Cerebellar cortex (tissue), 1 donor: ENCODE results near the gene AKR1C3.
"Not testable (repeated sequence)": the region's sequence is repeated elsewhere in the genome, so short reads cannot be mapped to it uniquely, and the experiment has no call there.

Source experiments
- DNase-seq: peaks from one replicate; pipeline ENCODE4 v3.0.0-alpha.2; 2015; ENCODE audit warnings: low spot score

Gene AKR1C3

DNA sequence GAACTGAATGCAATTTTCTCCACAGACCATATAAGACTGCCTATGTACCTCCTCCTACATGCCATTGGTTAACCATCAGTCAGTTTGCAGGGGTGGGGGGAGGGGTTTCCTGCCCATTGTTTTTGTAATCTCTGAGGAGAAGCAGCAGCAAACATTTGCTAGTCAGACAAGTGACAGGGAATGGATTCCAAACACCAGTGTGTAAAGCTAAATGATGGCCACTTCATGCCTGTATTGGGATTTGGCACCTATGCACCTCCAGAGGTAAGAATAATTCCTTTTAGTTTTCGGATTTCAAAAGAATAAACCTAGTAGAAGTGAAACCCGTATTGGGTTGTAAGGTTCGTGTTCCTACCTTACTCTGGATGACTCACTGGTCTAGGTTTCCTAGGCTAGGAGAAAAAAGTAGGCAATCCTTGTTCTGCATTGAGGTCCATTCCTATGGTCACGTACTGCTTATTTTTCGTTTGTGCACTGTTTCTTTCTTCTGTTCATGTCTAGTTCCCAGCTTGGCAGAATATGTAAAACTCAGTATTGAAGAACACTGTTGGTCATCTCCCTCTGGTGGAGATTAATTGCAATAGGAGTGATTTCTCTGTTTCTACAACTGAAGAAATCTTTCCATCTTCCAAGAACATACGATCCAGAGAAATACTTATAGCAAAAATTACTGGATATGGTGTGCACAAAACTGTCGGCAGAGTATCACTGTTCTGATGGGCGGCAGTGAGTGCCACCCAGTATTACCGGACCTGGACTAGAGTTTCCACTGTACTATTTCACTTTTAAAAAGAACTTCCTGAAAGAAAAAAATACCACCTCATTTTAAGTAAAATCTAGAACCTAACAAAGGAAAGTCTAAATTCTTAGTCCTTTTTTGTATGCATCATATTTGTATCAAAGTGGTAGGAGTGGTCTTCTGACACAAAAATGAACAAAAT lies at the start of gene AKR1C3:
TSS of gene AKR1C3 (plus strand) at position 150 of the 941 bp plus-strand sequence. CDS start at position 181, 31 bp downstream.
- DNase-seq: peak; percentile 15

GRCh38 chr10:5045095-5045494 lies 49.1 kb upstream of the AKR1C3 start:
- no peak for DNase-seq

DNA sequence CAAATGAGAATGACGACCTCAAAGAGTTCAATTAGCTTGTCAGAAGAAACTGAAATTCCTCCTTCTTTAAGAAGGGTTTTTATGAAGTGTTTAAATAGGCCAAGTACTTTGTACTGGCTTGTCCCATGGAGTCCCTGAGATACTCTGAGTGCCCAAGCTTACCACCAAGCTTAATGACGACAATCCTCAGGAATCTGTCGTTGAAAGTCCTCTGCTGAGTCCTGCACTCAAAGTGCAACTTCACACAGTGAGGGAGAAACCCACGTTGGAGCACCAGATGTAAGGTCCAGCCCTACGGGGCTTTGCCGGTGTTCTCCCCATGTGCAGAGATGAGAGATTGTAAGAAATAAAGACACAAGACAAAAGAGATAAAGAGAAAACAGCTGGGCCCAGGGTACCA lies 47.8 kb upstream of the AKR1C3 start:
- DNase-seq: no peak

- DNase-seq: not testable (repeated sequence)
Observed at GRCh38 chr10:5047055-5047454, 47.2 kb upstream of the AKR1C3 start.

DNA sequence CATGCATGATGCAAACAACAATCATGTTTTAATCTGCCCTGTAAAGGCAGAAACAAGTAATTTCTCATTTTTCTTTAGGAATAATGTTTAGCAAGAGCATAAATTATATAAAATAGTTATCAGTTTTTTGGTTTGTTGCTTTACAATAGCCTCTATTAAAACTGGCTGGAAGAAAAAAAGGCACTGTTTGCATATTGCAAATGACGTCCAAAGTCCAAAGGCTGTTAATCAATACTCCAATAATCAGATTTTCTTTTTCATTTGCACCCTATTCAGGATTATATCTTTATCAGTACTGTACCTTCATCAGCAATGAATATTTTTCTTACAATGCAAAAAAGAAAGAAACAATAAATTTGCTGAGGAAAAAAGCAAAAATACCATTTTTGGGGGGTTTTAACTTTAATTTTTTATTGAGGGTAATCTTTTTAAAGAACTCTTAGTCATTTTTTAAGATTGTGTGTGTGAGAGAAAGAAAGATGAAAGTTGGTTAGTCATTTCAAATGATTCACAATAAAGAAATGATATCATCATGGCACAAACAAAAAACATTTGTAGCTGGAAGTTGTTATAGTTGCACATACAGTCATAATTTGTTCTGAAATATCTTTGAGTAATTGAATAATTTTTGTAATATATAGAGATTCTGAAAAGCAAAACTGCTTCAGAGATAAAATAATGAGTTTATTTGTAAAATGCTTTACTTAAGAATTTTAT lies 46.1 kb upstream of the AKR1C3 start:
- no peak for DNase-seq

GRCh38 chr10:5052951-5053500 lies 41.2 kb upstream of the AKR1C3 start:
- DNase-seq: not testable (repeated sequence)

- DNase-seq: not testable (repeated sequence)
Observed at GRCh38 chr10:5054831-5055230, 39.4 kb upstream of the AKR1C3 start.

- DNase-seq: not testable (repeated sequence)
Observed at GRCh38 chr10:5059267-5059666, 34.9 kb upstream of the AKR1C3 start.

- DNase-seq: not testable (repeated sequence)
Observed at GRCh38 chr10:5060791-5061190, 33.4 kb upstream of the AKR1C3 start.

GRCh38 chr10:5064656-5065055 lies 29.6 kb upstream of the AKR1C3 start:
- no peak for DNase-seq

- DNase-seq: no peak
Observed at GRCh38 chr10:5068274-5068984, 25.8 kb upstream of the AKR1C3 start.

- no peak for DNase-seq
Observed at GRCh38 chr10:5070648-5071410, 23.4 kb upstream of the AKR1C3 start.

DNA sequence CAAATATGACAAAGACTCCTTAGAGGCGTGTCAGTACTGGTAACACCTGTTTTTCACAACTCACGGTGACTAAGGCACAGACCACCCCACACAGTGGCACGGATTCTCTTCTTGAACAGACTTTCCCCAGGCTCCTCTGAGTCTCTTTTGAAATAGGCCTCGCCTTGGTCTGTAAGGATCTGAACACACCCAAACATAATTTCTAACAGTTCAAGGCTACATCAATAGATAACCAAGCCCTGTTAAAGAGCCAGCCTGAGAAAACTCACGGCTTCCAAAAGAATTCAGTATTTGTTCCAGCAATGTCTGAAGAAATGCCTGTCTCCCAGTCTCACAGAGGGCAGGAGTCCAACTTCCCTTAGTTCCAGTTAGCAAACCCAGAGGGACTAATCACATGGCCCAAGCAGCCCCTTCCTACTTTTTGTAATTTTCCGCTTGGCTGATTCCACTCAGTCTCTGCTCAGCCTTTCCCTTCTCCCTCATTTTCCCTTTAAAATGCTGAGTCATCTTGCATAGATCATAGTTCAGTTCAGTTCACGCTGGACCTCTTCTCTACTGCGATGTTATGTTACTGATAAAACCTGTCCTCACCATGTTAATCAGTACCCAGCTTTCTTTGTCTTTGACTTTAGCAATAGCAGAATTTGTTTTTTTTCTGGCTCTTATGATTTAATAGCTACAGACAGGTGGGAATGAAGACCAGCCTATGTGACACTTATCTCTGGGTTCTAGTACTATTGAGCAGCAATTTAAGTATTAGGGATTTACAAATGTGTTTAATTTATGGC lies 22.6 kb upstream of the AKR1C3 start:
- peak; percentile 11 for DNase-seq

- no peak for DNase-seq
Observed at GRCh38 chr10:5073659-5074058, 20.6 kb upstream of the AKR1C3 start.

DNA sequence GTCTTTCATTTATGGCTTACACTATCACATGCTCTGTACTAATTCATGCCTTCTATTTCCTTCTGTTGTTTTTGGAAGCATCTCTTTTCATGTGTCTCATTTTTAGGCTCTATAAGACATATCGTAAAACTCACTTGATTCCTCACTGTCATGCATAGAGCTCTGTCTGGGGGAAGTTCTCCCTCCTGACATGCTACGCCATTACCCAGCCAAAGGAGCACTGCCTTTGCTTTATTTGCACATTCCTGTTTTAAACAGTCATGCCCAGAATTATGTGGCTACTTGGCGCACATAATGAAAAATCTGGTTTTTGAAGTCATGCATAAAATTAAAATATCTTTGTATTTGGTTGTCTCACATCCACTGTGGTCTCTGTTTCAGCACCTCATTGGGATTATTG lies 17.6 kb upstream of the AKR1C3 start:
- DNase-seq: no peak

- no peak for DNase-seq
Observed at GRCh38 chr10:5078547-5079180, 15.6 kb upstream of the AKR1C3 start.

DNA sequence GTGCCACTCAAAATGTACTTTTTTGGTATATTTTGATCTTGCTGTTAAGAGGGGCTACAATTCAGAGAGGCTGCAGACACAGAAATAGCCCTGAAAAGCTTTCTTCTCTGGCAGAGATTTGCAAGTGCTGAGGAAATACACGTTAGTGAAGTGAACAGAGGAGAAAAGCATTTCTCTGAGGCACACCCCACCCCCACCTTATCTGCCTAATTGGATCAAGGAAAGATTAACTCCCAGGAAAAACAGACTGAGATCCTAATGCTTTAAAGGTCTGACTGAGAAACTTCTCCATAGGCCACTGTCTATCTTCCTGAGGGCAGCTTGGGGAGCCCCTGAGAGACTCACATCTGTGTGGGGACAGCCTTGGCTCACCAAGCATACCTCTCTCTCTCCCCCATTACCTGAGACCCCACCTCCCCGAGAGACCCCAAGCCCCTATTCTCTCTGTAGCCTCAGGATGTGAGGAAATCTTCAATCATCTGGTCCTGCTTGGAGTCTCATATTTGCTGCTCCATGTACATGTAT lies 14.8 kb upstream of the AKR1C3 start:
- DNase-seq: no peak

DNA sequence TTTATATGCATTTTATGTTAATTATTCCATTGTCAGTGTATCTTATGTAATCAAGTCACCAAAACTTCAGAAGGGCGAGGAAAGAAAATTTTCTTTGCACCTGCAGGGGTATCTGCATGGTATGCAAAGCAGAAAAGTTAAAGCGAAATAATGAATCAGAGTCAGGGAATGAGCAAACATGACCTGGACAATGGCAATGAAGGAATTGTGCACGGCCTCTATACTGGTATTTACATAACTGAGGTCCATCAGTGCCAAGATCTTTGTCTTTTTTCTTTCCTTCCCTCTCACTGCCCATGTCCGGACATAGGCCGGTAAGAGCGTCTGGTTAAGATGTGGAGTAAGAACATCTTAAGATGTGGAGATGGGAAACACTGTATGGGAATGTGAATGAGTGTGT lies 14.4 kb upstream of the AKR1C3 start:
- DNase-seq: no peak

DNA sequence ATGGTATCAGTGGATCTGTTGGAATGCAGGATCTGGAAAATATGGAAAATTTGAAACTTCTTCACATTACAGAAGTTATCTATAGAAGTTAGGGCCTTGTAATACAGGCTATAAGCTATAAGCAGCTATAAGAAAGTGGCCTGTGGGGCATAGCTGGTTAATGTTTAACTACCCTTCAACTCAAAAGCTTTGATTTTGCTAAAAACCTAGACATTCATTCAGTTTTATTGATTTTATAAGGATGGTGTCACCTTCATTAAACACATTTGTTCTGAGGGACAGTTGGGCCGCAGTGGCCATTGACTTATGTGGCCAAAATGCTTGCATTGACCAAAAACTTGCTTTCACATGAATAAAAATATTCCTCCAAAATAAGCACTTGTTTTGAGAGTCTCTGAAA lies 13.1 kb upstream of the AKR1C3 start:
- DNase-seq: no peak
